CD14-positive monocyte (primary cell): ENCODE data around the gene KCNQ1. TPM values are rescaled to one million over a fixed set of nuclear protein-coding genes. Genes with fewer than 3 reads are reported as not detected.

ENCODE experiments used
- DNase-seq, 3 donors: peaks; one replicate each; pipeline ENCODE4 v3.0.0-alpha.2; 2011 to 2022
- H2AFZ ChIP-seq: 2 replicates; pipeline ENCODE4 v1.6.0; 2012; ENCODE audit warnings: mild to moderate bottlenecking, low read depth, low read length, inconsistent platforms; ENCODE audit not compliant: insufficient read depth, poor library complexity, severe bottlenecking
- H3K27ac ChIP-seq, 2 donors: 1 replicate in 1 of 2; 2 replicates in 1 of 2; pipeline ENCODE4 v1.5.1; 2012 to 2013; ENCODE audit warnings: low read length in 2 of 2, control low read depth in 1 of 2, inconsistent platforms in 1 of 2, low read depth in 1 of 2, mild to moderate bottlenecking in 1 of 2
- H3K27me3 ChIP-seq, 2 donors: one replicate each; pipeline versions ENCODE4 v1.6.0 to v1.6.1; 2011 to 2013; ENCODE audit warnings: low read length in 2 of 2; ENCODE audit not compliant: control insufficient read depth in 2 of 2, insufficient read depth in 2 of 2
- H3K36me3 ChIP-seq, 2 donors: replicated peaks in 1 of 2; 1 replicate in 1 of 2; 2 replicates in 1 of 2; pipeline versions ENCODE4 v1.5.1 to v1.6.1; 2012 to 2013; ENCODE audit warnings: low read length in 2 of 2, control low read depth in 1 of 2, inconsistent platforms in 1 of 2, mild to moderate bottlenecking in 1 of 2; ENCODE audit not compliant: insufficient read depth in 2 of 2, control insufficient read depth in 1 of 2
- H3K4me1 ChIP-seq, 2 donors: 1 replicate in 1 of 2; 2 replicates in 1 of 2; pipeline versions ENCODE4 v1.5.1 to v1.6.1; 2012 to 2013; ENCODE audit warnings: low read length in 2 of 2, control low read depth in 1 of 2, inconsistent platforms in 1 of 2, mild to moderate bottlenecking in 1 of 2, moderate library complexity in 1 of 2; ENCODE audit not compliant: insufficient read depth in 2 of 2, control insufficient read depth in 1 of 2
- H3K4me2 ChIP-seq: replicated peaks from 2 replicates; pipeline ENCODE3; 2012; ENCODE audit warnings: low read length, moderate library complexity, mild to moderate bottlenecking; ENCODE audit not compliant: poor library complexity, severe bottlenecking; ENCODE audit errors: extremely low read depth
- H3K4me3 ChIP-seq, 3 experiments: fragments of 200-600 bp in 1 of 3; sonication (generic) in 1 of 3; replicated peaks in 1 of 3; 1 replicate in 2 of 3; 2 replicates in 1 of 3; pipeline ENCODE4 v1.5.1; 2011 to 2013; ENCODE audit warnings: low read length in 3 of 3, mild to moderate bottlenecking in 3 of 3, control low read depth in 2 of 3, low read depth in 2 of 3, inconsistent platforms in 1 of 3, moderate library complexity in 1 of 3
- H3K79me2 ChIP-seq: 2 replicates; pipeline ENCODE4 v1.6.0; 2012; ENCODE audit warnings: mild to moderate bottlenecking, control low read depth, inconsistent platforms, low read length, moderate library complexity; ENCODE audit not compliant: insufficient read depth
- H3K9ac ChIP-seq: 2 replicates; pipeline ENCODE4 v1.6.0; 2017; ENCODE audit warnings: low read length, mild to moderate bottlenecking; ENCODE audit not compliant: insufficient read depth, poor library complexity, severe bottlenecking
- H3K9me3 ChIP-seq, 2 donors: replicated peaks in 1 of 2; 1 replicate in 1 of 2; 2 replicates in 1 of 2; pipeline versions ENCODE4 v1.5.1 to v1.6.1; 2012 to 2013; ENCODE audit warnings: low read length in 2 of 2, control low read depth in 1 of 2; ENCODE audit not compliant: control insufficient read depth in 1 of 2, insufficient read depth in 1 of 2
- H4K20me1 ChIP-seq: 2 replicates; pipeline ENCODE4 v1.6.0; 2012; ENCODE audit warnings: mild to moderate bottlenecking, low read length, control low read depth, moderate library complexity; ENCODE audit not compliant: insufficient read depth
- H3K27ac Mint-ChIP-seq, 7 donors: one replicate each; pipeline ENCODE4 v1.8.0; 2020; ENCODE audit warnings: mild to moderate bottlenecking in 7 of 7, mixed read lengths in 7 of 7, moderate library complexity in 6 of 7, inconsistent platforms in 2 of 7
- H3K27me3 Mint-ChIP-seq, 3 donors: one replicate each; pipeline ENCODE4 v1.8.0; 2021 to 2022; ENCODE audit warnings: low read depth in 3 of 3, mild to moderate bottlenecking in 3 of 3, mixed read lengths in 3 of 3, moderate library complexity in 3 of 3, inconsistent platforms in 1 of 3
- H3K36me3 Mint-ChIP-seq, 2 donors: one replicate each; pipeline ENCODE4 v1.8.0; 2020; ENCODE audit warnings: mixed read lengths in 2 of 2, inconsistent platforms in 1 of 2, mild to moderate bottlenecking in 1 of 2
- H3K4me1 Mint-ChIP-seq: one replicate; pipeline ENCODE4 v1.8.0; 2020; ENCODE audit warnings: mild to moderate bottlenecking, mixed read lengths
- H3K4me3 Mint-ChIP-seq, 2 donors: one replicate each; pipeline ENCODE4 v1.8.0; 2020; ENCODE audit warnings: mild to moderate bottlenecking in 2 of 2, mixed read lengths in 2 of 2, moderate library complexity in 1 of 2
- H3K9me3 Mint-ChIP-seq, 7 donors: one replicate each; pipeline ENCODE4 v1.8.0; 2020 to 2022; ENCODE audit warnings: mixed read lengths in 7 of 7, mild to moderate bottlenecking in 6 of 7, moderate library complexity in 6 of 7, inconsistent platforms in 2 of 7
- CTCF ChIP-seq: fragments of 200-600 bp; IDR thresholded peaks from one replicate; pipeline ENCODE4 v1.8.0; 2022; ENCODE audit warnings: antibody characterized with exemption, mild to moderate bottlenecking
- WGBS: methylation state at CpG from one replicate; pipeline ENCODE4 v1.1.5; 2013; ENCODE audit warnings: missing lambda C conversion rate; ENCODE audit not compliant: insufficient coverage; 5-methylcytosine and 5-hydroxymethylcytosine counted together
- intact Hi-C, 2 donors: fragments of 100-400 bp; cut with micrococcal nuclease; formaldehyde crosslinking; loops; one replicate each; pipeline versions ENCODE4 v1.15.0 to v1.15.1; 2023
- polyA plus RNA-seq, 3 donors: library from polyadenylated mRNA; depleted of rRNA in 1 of 3; unstranded in 2 of 3; stranded (reverse) in 1 of 3; fragments of 300-500 nt in 2 of 3; fragments of >200 nt in 1 of 3; fragmentation: Illumina TruSeq in 2 of 3; gene quantifications; 1 replicate in 2 of 3; 2 replicates in 1 of 3; pipeline ENCODE4 v1.2.3, GENCODE V29; 2012 to 2021

The KCNQ1 gene
- polyA plus RNA-seq, 3 donors, result 14.9 to 31.8 (median 21.6) TPM

GRCh38 chr11:2843551-2843950 lies 398.7 kb downstream of the KCNQ1 start:
- H4K20me1 ChIP-seq, result peaks cover 41% of the 10 kb centered on the region
- Mint-ChIP-seq H3K9me3 (peaks cover 0 to 2% (median 0%) of the 10 kb centered on the region in 7 donors), H3K4me1 (no peaks in the 10 kb centered on the region), H3K4me3 (no peak overlapping the region), H3K27me3 (peaks cover 0 to 9% (median 0%) of the 10 kb centered on the region in 3 donors), H3K27ac (no peak overlapping the region), H3K36me3 (peaks cover 5 to 6% of the 10 kb centered on the region in 2 donors)
- intact Hi-C loops, result no loop called here
- no peak overlapping the region for H3K27ac ChIP-seq
- H2AFZ ChIP-seq, result no peak overlapping the region
- H3K9ac ChIP-seq, result no peak overlapping the region
- H3K36me3 ChIP-seq, result peaks cover 10 to 13% of the 10 kb centered on the region in 2 donors
- H3K4me3 ChIP-seq, result no peak overlapping the region
- no peaks in the 10 kb centered on the region for H3K79me2 ChIP-seq
- no peaks in the 10 kb centered on the region for H3K4me1 ChIP-seq
- no peak for DNase-seq
- WGBS, result 93% methylated on average over 5 of the region's 14 CpGs
- no peaks in the 10 kb centered on the region for H3K27me3 ChIP-seq
- H3K9me3 ChIP-seq, result no peaks in the 10 kb centered on the region
- no peak for TF ChIP-seq CTCF
- H3K4me2 ChIP-seq, result no peak overlapping the region

GRCh38 chr11:2844116-2844842 lies 399.5 kb downstream of the KCNQ1 start:
- Histone ChIP-seq H3K4me2 (no peak overlapping the region), H3K9me3 (no peaks in the 10 kb centered on the region), H4K20me1 (peaks cover 41% of the 10 kb centered on the region), H3K27ac (no peak overlapping the region), H3K27me3 (no peaks in the 10 kb centered on the region), H3K4me3 (no peak overlapping the region), H3K9ac (no peak overlapping the region), H3K36me3 (peaks cover 10 to 14% of the 10 kb centered on the region in 2 donors), H2AFZ (no peak overlapping the region), H3K79me2 (no peaks in the 10 kb centered on the region), H3K4me1 (no peaks in the 10 kb centered on the region)
- H3K36me3 Mint-ChIP-seq, result peaks cover 5 to 11% of the 10 kb centered on the region in 2 donors
- peaks cover 0 to 2% (median 0%) of the 10 kb centered on the region in 7 donors for H3K9me3 Mint-ChIP-seq
- no peak overlapping the region for H3K4me3 Mint-ChIP-seq
- H3K27me3 Mint-ChIP-seq, result peaks cover 0 to 9% (median 0%) of the 10 kb centered on the region in 3 donors
- WGBS, result 88% methylated on average over 17 of the region's 19 CpGs
- H3K4me1 Mint-ChIP-seq, result no peaks in the 10 kb centered on the region
- intact Hi-C loops, result no loop called here
- no peak for TF ChIP-seq CTCF
- H3K27ac Mint-ChIP-seq, result no peak overlapping the region
- no peak for DNase-seq
